H1 (cell line): ENCODE results near the gene MMD. TPM values are rescaled to one million over a fixed set of nuclear protein-coding genes. Genes with fewer than 3 reads are reported as not detected.

Experiments used
- CTCF ChIA-PET: fragments of 300-600 bp; sonication (Branson Sonifier 250); formaldehyde crosslinking; loops from one replicate; lab custom pipeline; 2021; ENCODE audit not compliant: partially characterized antibody; lab: Charles Lee
- POLR2A ChIA-PET: fragments of 300-600 bp; sonication (Branson Sonifier 250); formaldehyde crosslinking; loops from one replicate; lab custom pipeline; 2021; ENCODE audit warnings: inconsistent platforms; ENCODE audit not compliant: partially characterized antibody; lab: Charles Lee
- DNase-seq, 2 experiments: peaks; one replicate each; pipeline versions ENCODE4 v3.0.0 to v3.0.0-alpha.2; 2010 to 2022; ENCODE audit warnings: low spot score in 2 of 2, low read depth in 1 of 2, mixed read lengths in 1 of 2
- FAIRE-seq: peaks from 2 replicates; lab custom pipeline; 2011; peaks lifted over from hg19 to GRCh38; lab: Jason Lieb, UNC
- H2AFZ ChIP-seq: 2 replicates; pipeline ENCODE4 v1.8.1; 2012; ENCODE audit warnings: low read length, inconsistent platforms
- H2AK5ac ChIP-seq: 2 replicates; pipeline ENCODE4 v1.6.1; 2013; ENCODE audit warnings: low read depth, low read length
- H2BK120ac ChIP-seq: replicated peaks from 2 replicates; pipeline ENCODE3; 2013; ENCODE audit warnings: low read depth, low read length, inconsistent platforms
- H2BK12ac ChIP-seq: 2 replicates; pipeline ENCODE4 v1.6.1; 2013; ENCODE audit warnings: low read depth, low read length
- H2BK15ac ChIP-seq: 2 replicates; pipeline ENCODE4 v1.6.1; 2013; ENCODE audit warnings: low read length
- H2BK20ac ChIP-seq: 2 replicates; pipeline ENCODE4 v1.6.1; 2013; ENCODE audit warnings: low read length
- H2BK5ac ChIP-seq: 2 replicates; pipeline ENCODE4 v1.6.1; 2013; ENCODE audit warnings: low read depth, low read length
- H3K14ac ChIP-seq: 2 replicates; pipeline ENCODE4 v1.6.1; 2013; ENCODE audit warnings: inconsistent platforms; ENCODE audit not compliant: insufficient read length
- H3K18ac ChIP-seq: 2 replicates; pipeline ENCODE4 v1.6.1; 2013; ENCODE audit warnings: low read length; ENCODE audit errors: extremely low read depth
- H3K23ac ChIP-seq: 2 replicates; pipeline ENCODE4 v1.6.1; 2013; ENCODE audit warnings: inconsistent platforms; ENCODE audit not compliant: insufficient read length
- H3K23me2 ChIP-seq: 2 replicates; pipeline ENCODE4 v1.6.1; 2013; ENCODE audit warnings: low read depth, low read length
- H3K27ac ChIP-seq: 2 replicates; pipeline ENCODE4 v1.6.1; 2011; ENCODE audit warnings: low read depth, low read length, inconsistent platforms
- H3K27me3 ChIP-seq, 4 experiments: replicated peaks in 1 of 4; 1 replicate in 1 of 4; 2 replicates in 3 of 4; pipeline versions ENCODE4 v1.6.1 to v1.8.1; 2011 to 2013; ENCODE audit warnings: low read length in 3 of 4, mild to moderate bottlenecking in 3 of 4, inconsistent platforms in 2 of 4, mixed read lengths in 2 of 4, moderate library complexity in 1 of 4; ENCODE audit not compliant: control insufficient read depth in 3 of 4, insufficient read depth in 3 of 4; ENCODE audit errors: extremely low read depth in 1 of 4
- H3K36me3 ChIP-seq, 4 experiments: 2 replicates each; pipeline versions ENCODE4 v1.6.1 to v1.8.1; 2011 to 2013; ENCODE audit warnings: mild to moderate bottlenecking in 4 of 4, low read length in 3 of 4, moderate library complexity in 2 of 4, control low read depth in 1 of 4, inconsistent platforms in 1 of 4; ENCODE audit not compliant: insufficient read depth in 4 of 4, control insufficient read depth in 2 of 4
- H3K4ac ChIP-seq: replicated peaks from 2 replicates; pipeline ENCODE3; 2013; ENCODE audit warnings: low read length, low read depth, mixed read lengths, inconsistent platforms; ENCODE audit not compliant: insufficient read length
- H3K4me1 ChIP-seq, 4 experiments: replicated peaks in 1 of 4; 1 replicate in 1 of 4; 2 replicates in 3 of 4; pipeline versions ENCODE4 v1.6.1 to v1.8.1; 2011 to 2013; ENCODE audit warnings: low read length in 3 of 4, inconsistent platforms in 2 of 4, mixed read lengths in 1 of 4; ENCODE audit not compliant: insufficient read depth in 4 of 4, control insufficient read depth in 3 of 4
- H3K4me2 ChIP-seq, 2 experiments: 2 replicates each; pipeline versions ENCODE4 v1.6.1 to v1.8.1; 2011 to 2013; ENCODE audit warnings: low read depth in 2 of 2, low read length in 2 of 2, control low read depth in 1 of 2, inconsistent platforms in 1 of 2, mild to moderate bottlenecking in 1 of 2; ENCODE audit not compliant: insufficient read depth in 1 of 2
- H3K4me3 ChIP-seq, 4 experiments: fragments of 200-600, 300-600 bp in 1 of 4; sonication (generic), shearing (Covaris generic), sonication (Bioruptor Twin) in 1 of 4; 2 replicates each; pipeline versions ENCODE4 v1.5.1 to v1.8.1; 2011 to 2016; ENCODE audit warnings: low read length in 4 of 4, low read depth in 3 of 4, control low read depth in 2 of 4, inconsistent platforms in 2 of 4, mild to moderate bottlenecking in 2 of 4, mixed read lengths in 1 of 4, moderate library complexity in 1 of 4; ENCODE audit not compliant: insufficient read depth in 2 of 4; ENCODE audit errors: extremely low read depth in 1 of 4
- H3K56ac ChIP-seq: replicated peaks from 2 replicates; pipeline ENCODE3; 2013; ENCODE audit warnings: low read depth, mild to moderate bottlenecking, mixed read lengths, low read length, inconsistent platforms; ENCODE audit not compliant: insufficient read length
- H3K79me1 ChIP-seq: 2 replicates; pipeline ENCODE4 v1.6.1; 2013; ENCODE audit warnings: low read depth, low read length, control low read depth
- H3K79me2 ChIP-seq, 2 experiments: 2 replicates each; pipeline versions ENCODE4 v1.6.1 to v1.8.1; 2012 to 2013; ENCODE audit warnings: low read length in 2 of 2, mild to moderate bottlenecking in 2 of 2, inconsistent platforms in 1 of 2; ENCODE audit not compliant: insufficient read depth in 2 of 2, control insufficient read depth in 1 of 2
- H3K9ac ChIP-seq, 4 experiments: replicated peaks in 1 of 4; 1 replicate in 1 of 4; 2 replicates in 3 of 4; pipeline versions ENCODE4 v1.6.1 to v1.8.1; 2011 to 2013; ENCODE audit warnings: low read depth in 3 of 4, low read length in 3 of 4, control low read depth in 2 of 4, mild to moderate bottlenecking in 2 of 4, moderate library complexity in 2 of 4, inconsistent platforms in 1 of 4; ENCODE audit errors: extremely low read depth in 1 of 4
- H3K9me3 ChIP-seq, 2 experiments: 2 replicates each; pipeline versions ENCODE4 v1.6.1 to v1.8.1; 2012 to 2013; ENCODE audit warnings: mild to moderate bottlenecking in 2 of 2, moderate library complexity in 2 of 2, control low read depth in 1 of 2, inconsistent platforms in 1 of 2, low read depth in 1 of 2, low read length in 1 of 2, mixed read lengths in 1 of 2; ENCODE audit not compliant: insufficient read depth in 2 of 2
- H4K20me1 ChIP-seq, 2 experiments: replicated peaks in 1 of 2; 2 replicates each; pipeline versions ENCODE3 to v1.8.1; 2011 to 2013; ENCODE audit warnings: inconsistent platforms in 2 of 2, low read length in 2 of 2, mild to moderate bottlenecking in 1 of 2; ENCODE audit not compliant: insufficient read depth in 2 of 2, control insufficient read depth in 1 of 2
- H4K5ac ChIP-seq: 2 replicates; pipeline ENCODE4 v1.6.1; 2013; ENCODE audit warnings: low read length, low read depth, mixed read lengths, inconsistent platforms; ENCODE audit not compliant: insufficient read length
- H4K8ac ChIP-seq: 2 replicates; pipeline ENCODE4 v1.8.0; 2013; ENCODE audit warnings: mild to moderate bottlenecking, moderate library complexity, low read length, inconsistent platforms; ENCODE audit not compliant: insufficient read depth; ENCODE audit errors: extremely low read depth
- H4K91ac ChIP-seq: replicated peaks from 2 replicates; pipeline ENCODE3; 2013; ENCODE audit warnings: low read length, mixed read lengths, inconsistent platforms; ENCODE audit not compliant: insufficient read length
- HDAC2 ChIP-seq, 2 experiments: fragments of 300-600 bp in 1 of 2; sonication (generic) in 1 of 2; IDR thresholded peaks; 2 replicates each; pipeline ENCODE4 v1.6.1; 2011 to 2012; ENCODE audit warnings: low read depth in 2 of 2, low read length in 2 of 2, mild to moderate bottlenecking in 2 of 2, moderate library complexity in 2 of 2, borderline replicate concordance in 1 of 2, inconsistent platforms in 1 of 2
- PHF8 ChIP-seq: fragments of 200-600 bp; sonication (generic); conservative IDR thresholded peaks from 2 replicates; pipeline ENCODE4 v1.7.1; 2012; ENCODE audit warnings: low read depth, mild to moderate bottlenecking, inconsistent platforms, low read length, moderate library complexity
- SP2 ChIP-seq: IDR thresholded peaks from 2 replicates; pipeline ENCODE4 v1.6.1; 2012; ENCODE audit warnings: mild to moderate bottlenecking, low read length, inconsistent platforms
- WGBS, 2 experiments: shearing (Covaris generic) in 1 of 2; methylation state at CpG; one replicate each; pipeline versions ENCODE4 v1.1.6 to v1.1.7; 2013 to 2015; ENCODE audit warnings: low lambda C conversion rate in 2 of 2, mixed read lengths in 2 of 2, inconsistent platforms in 1 of 2, low coverage in 1 of 2, missing lambda C conversion rate in 1 of 2; ENCODE audit not compliant: insufficient replicate concordance in 2 of 2, insufficient coverage in 1 of 2, insufficient read length in 1 of 2; ENCODE audit errors: extremely low coverage in 1 of 2, missing lambda C conversion rate in 1 of 2; 5-methylcytosine and 5-hydroxymethylcytosine counted together
- polyA plus RNA-seq, 7 experiments: library from polyadenylated mRNA; depleted of rRNA in 3 of 7; stranded (reverse) in 5 of 7; unstranded in 2 of 7; fragments of >200 nt in 5 of 7; fragments of 200-250 nt in 2 of 7; gene quantifications; 1 replicate in 5 of 7; 2 replicates in 1 of 7; 4 replicates in 1 of 7; pipeline versions ENCODE4 v1.2.1 to v1.2.3, GENCODE V29; 2011 to 2013; ENCODE audit warnings: missing spikeins in 2 of 7, mixed read lengths in 2 of 7
- total RNA-seq: library from RNA; stranded (reverse); fragmentation: NEBNext Ultra II Directional; extraction: Animal tissue kit (Norgen Biotek cat#: 25700); gene quantifications from 2 replicates; pipeline ENCODE4 v1.2.1, GENCODE V29; 2021

The MMD gene
- total and polyA plus RNA-seq, 2 of the 8 experiments (the other 6 are each of a cell fraction or from before 2014, with no cell fraction given): 28.2 to 37.8 TPM

DNA sequence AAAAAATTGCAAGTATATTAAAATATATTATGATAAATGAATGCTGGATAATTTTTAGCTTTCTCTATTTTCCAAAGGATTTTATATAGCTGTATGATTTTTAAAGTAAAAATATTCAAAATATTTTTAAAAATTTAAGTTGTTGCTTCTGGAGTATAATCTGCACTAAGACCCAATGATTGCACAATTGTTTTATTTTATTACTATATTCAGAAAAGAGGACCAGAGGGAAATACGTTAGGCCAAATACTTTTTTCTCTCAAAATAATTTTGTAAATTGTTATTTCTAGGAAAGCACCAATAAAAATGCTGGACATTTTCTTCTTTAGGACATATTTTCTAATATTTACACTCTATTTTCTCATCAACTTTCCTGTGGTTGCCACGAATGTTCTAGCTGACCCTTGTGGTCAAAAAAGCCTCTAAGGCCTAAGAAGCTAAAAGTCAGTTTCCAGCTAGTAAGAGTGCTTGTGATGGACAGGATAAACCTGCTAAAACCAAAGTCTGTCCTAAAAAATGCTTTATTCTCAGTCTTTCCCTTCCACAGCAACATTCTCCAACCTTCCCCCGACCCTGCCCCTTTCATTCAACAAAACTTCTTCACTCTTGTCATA lies 31.2 kb downstream of the MMD start:
- Histone ChIP-seq H3K23me2 (no peaks in the 10 kb centered on the region), H3K79me2 (no peaks in the 10 kb centered on the region), H2BK20ac (no peak overlapping the region), H3K27me3 (no peaks in the 10 kb centered on the region), H3K9ac (no peak overlapping the region), H3K4me2 (no peak overlapping the region), H3K18ac (no peak overlapping the region), H3K36me3 (peaks cover 2 to 20% (median 8%) of the 10 kb centered on the region in 4 experiments; a peak in 5 of 8 replicates), H2BK120ac (no peak overlapping the region), H3K4me3 (no peak overlapping the region), H4K91ac (no peak overlapping the region), H2BK15ac (no peak overlapping the region), H4K8ac (no peak overlapping the region), H3K4ac (no peak overlapping the region), H3K79me1 (no peaks in the 10 kb centered on the region), H3K14ac (no peak overlapping the region), H3K9me3 (no peaks in the 10 kb centered on the region), H2AFZ (no peak overlapping the region), H3K56ac (no peak overlapping the region), H3K4me1 (no peaks in the 10 kb centered on the region), H4K20me1 (no peaks in the 10 kb centered on the region), H2AK5ac (no peak overlapping the region), H4K5ac (no peak overlapping the region), H3K27ac (no peak overlapping the region), H2BK5ac (no peak overlapping the region), H3K23ac (no peak overlapping the region), H2BK12ac (no peak overlapping the region)
- FAIRE-seq (no peak), DNase-seq (no peak)
- ChIA-PET POLR2A (interaction anchor here (1.1 kb wide), 1 partner anchor 37 kb away, joined by 3 read pairs; no protein-coding TSS in a partner anchor), CTCF (interaction anchor here (0.9 to 1.1 kb wide), 2 partner anchors 122 to 124 kb away, joined by 3 read pairs; no protein-coding TSS in a partner anchor)
- TF ChIP-seq SP2: no peak
- no peak for TF ChIP-seq PHF8
- no peak for TF ChIP-seq HDAC2 (IDR thresholded peaks at IDR 0.05; ENCODE audit: borderline replicate concordance in 1 of 2, low read depth in 2 of 2, low read length in 2 of 2)
- WGBS, 2 experiments: 91% methylated on average over 3 of the region's 3 CpGs; no CpG with 5 or more reads in 1 of the 2 experiments
